T-helper 2 cell (primary cell): Measurements from ENCODE around the gene PCK2.

Source experiments
- DNase-seq, 5 experiments: peaks; one replicate each; pipeline versions ENCODE4 v3.0.0 to v3.0.0-alpha.2; 2012 to 2022

The PCK2 gene

DNA sequence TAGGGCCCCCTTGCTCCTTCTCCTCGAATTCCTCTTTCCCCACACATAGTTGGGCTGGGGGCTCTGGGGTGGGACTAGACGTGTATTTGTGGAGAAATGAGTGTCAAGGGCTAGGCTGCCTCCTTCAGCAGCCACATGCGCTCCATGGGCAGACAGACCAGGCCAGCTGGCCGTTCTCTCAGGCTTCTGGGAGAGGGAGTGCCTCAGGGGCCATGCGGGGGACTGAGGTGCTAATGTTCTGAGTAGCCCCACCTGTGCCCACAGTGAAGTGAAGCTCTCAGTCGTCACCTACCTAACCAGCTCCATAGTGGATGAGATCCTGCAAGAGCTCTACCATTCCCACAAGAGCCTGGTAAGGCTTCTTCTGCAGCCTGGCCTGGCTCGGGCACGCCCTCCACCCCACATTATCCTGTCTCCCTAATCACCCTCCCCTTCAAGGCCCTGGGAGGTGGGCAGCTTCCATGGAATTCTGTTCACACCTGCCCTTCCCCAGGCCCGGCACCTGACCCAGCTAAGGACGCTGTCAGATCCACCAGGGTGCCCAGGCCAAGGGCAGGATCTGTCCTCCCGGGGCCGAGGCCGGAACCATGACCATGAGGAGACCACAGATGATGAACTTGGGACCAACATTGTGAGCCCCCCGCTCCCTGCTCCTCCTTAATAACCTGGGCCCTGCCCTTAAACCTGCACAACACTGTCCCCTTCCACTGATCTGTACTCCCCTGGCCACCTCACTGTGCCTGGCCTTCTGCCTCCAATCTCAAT, 31.7 kb upstream of the PCK2 start:
- DNase-seq: no peak

DNA sequence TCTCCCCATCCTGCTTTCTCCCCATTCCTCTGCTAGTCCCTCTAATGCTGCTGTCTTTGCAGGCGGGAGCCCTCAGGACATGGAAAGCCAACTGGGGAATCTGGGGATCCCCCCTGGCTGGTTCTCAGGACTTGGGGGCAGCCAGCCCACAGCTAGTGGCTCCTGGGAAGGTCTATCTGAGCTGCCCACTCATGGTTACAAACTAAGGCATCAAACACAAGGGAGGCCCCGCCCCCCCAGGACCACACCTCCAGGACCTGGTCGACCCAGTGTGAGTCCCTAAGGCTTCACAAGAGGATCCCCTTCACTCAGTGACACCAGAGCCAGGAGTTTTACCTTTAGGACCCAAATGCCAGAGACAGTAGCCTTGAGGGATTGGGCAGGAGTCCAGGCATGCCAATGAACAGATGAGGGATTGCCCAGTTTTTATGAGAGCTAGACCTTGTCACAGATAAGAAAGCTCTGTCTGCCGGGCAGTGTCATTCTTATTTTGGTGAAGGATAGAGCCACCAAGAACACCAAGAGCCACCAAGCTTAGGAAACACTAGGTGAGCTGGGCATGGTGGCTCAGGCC, 30.8 kb upstream of the PCK2 start:
- no peak for DNase-seq

DNA sequence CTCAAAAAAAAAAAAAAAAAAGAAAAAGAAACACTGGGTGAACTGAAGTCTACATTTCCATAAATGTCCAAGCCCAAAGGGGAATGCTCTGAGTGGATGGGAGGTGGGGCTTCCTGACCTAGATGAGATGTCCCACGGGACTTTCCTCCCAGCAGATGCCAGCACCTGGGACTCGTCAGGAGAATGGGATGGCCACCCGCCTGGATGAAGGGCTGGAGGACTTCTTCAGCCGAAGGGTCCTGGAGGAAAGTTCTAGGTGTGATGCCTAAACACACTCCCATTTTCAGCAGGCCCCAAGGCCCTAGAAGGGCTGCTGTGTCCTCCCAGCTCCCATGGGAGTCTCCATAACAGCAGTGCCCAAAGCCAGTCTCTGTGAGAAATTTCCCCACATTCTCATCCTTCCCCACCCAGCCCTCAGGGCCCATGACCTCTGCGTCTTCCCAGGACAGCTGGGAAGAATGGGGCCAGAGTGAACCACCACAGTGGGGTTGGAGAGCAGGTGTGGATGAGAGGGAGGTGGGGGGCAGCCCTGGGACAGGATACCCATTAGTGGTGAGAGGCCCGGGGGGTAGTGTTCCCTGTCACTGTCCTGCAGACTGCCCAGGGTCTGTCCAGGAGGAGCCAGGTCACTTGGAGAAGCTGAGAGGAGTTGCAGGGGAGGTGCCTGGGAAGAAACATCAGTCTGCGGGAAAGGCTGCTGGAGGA, 29.9 kb upstream of the PCK2 start:
- DNase-seq: no peak

DNA sequence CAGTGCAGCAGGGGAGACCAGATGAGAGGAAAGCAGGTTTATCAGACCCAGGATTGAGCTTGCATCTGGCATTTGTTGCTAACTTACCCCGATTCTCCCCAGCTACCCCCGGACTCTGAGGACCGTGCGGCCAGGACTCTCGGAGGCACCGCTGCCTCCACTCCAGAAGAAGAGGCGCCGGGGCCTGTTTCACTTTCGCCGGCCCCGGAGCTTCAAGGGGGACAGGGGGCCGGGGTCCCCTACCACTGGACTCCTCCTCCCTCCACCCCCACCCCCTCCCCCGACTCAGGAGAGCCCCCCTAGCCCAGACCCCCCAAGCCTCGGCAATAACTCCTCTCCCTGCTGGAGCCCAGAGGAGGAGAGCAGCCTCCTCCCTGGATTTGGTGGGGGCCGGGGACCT, 29.3 kb upstream of the PCK2 start:
- DNase-seq: no peak

DNA sequence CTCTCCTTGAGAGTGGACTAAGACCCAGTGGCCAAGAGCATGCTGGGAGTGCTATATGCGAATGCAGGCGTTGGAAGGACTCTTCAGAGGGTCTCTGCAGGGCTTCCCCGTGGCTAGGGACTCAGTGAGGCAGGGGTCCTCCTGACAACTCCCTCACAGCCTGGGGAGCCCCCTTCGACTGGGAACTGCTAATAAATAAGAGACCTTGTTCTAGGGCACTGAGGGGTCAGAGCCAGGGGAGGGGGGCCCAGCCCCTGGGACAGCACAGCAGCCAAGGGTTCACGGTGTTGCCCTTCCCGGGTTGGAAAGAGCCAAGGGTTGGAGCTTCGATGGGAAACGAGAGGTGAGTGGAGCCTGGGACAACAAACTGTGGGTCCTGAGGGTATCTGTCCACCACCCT, 28.7 kb upstream of the PCK2 start:
- no peak for DNase-seq

DNA sequence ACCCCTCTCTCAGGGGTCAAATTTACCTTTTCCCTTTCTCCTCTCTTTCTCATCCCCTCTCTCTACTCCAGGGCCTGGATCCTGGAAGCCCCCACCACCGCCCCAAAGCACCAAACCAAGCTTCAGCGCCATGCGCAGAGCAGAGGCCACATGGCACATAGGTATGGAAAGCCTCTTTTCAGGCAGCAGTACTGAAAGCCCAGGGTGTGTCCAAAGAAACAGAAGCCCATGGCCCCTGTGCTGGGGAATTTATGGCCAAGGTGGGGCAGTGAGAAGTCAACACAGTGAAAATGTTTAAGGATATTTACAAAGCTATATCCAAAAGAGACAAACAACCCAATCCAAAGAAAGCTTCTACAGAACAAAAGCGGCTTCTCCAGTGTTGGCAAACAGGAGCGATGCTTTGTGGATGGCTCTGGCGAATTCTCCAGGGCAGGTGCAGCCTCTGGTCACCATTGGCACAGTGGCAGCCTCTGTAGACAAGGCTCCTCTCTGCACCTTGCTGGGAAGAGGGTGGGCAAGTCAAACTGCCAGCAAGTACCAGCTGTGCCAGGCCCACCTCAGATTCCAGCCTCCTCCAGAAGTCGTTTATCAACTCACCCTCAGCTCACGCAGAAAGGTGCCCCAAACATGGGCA, 27.5 kb upstream of the PCK2 start:
- no peak for DNase-seq

DNA sequence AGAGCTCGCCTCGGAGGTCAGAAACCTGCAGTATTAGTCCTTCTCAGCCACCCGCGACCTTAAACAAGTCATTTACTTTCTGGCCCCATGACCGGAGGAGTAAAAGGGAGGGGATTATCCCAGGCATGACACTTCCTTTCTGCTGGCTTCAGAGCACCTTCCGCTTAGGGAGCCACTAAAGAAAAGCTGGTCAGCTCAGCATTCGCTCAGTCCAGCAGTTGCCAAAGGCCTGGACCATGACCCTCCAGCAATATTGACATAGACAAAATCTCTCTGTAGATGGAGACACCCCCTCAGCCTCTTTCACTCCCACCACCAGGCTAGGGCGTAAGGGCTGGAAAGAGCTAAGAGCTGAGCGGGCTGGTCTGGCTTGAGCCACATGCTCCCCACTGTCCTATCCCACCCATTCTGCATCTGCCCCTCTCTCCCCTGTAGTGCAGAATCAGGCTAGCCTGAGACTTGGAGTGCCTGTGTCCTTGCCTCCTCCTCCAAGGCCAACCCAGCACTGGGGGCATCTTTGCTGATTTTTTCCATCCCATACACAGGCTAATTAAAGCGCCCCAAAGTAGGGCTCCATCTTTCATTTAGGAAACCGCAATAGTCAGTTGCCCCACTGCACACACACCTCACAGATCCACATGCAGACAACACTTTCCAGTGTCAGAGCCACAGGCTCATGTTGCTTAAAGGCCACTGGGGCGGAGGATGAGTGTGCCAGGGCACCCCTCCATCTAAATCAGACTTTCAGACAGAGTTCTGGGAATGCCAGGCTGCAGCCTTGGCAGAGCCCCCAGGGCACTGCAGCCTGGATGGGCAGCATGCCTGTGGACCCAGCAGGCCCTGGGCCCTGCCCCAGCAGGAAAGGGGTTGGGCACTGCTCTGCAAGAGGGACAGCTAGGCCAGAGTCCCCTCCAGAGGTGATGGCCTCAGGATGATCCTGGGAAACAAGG, 26.7 kb upstream of the PCK2 start:
- no peak for DNase-seq

DNA sequence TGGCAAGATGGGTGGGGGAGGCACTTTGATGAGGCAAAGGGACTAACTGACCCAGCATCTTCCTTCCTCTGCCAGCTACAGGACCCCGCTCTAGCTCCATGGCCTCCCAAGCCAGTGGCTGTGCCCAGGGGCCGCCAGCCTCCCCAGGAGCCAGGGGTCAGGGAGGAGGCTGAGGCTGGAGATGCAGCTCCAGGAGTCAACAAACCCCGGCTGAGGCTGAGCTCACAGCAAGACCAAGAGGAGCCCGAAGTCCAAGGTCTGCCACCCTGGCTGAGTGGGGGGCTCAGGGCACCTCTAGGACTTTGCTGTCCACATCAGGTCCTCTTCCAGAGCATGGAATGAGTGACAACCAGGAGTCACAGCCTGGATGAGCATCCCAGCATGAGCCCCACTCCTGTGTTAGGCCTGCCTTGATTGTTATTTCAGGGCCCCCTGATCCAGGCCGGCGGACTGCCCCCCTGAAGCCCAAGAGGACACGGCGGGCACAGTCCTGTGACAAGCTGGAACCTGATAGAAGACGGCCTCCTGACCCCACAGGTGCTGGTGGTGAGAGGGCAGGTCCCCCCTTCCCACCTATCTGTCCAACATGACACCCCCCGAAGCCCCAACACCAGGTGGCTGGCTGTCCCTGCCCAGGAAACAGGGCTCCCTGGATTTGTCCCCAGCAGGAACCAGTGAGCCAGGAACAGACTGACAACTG, 25.2 kb upstream of the PCK2 start:
- DNase-seq: no peak

DNA sequence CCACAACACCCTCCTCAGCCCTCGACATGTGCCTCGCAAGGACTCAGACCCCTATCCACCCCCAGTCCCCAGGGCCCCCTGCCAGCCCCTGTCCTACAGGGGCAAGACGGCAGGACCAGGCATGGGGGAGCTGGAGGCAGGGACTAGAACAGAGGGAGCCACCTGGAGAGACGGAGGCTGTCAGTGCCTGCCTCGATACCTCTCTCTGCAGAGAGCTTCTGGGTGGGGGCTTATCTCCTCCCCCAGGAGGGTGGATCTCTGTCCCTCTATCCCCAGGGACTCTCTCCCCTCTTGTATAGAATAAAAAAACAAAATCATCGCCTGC, 24.7 kb upstream of the PCK2 start:
- no peak for DNase-seq

DNA sequence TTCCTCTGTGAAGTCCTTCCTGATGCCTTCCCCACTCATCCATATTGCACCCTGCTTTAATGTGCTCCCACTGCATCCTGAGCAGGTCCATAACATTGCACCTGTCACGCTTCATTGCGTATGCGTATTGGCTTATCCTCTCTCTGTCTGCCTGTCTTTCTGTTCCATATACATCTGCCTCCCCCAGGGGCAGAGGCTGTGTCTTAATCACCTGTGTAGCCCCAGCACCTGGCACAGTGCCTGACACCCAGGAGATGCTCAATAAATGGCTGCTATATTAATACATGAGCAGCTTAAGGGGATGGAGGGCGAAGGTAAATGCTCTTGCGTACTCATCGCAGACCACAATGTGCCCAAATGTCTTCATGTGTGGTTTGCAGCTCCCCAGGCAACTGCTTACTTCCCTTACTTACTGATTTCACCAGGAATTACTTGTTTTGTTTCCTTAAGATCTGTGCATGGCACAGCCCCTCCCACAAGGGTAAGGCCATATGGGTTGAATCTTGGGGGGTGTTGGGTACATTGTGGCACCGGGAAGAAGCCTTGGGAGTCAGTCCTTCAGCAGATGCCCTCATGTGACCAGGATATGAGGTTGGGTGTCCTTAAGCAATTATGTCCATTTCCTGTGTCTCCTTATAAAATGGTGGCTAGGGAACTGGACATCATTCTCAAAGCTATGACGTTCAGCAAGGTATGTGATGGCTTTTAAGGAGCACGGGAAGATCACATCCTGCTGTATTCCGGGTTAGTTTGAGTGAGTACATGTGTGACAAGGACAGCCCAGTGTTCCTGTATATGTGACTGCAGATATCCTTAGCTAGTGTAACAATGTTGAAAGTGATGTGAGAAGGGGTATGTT, 23.6 kb upstream of the PCK2 start:
- no peak for DNase-seq

DNA sequence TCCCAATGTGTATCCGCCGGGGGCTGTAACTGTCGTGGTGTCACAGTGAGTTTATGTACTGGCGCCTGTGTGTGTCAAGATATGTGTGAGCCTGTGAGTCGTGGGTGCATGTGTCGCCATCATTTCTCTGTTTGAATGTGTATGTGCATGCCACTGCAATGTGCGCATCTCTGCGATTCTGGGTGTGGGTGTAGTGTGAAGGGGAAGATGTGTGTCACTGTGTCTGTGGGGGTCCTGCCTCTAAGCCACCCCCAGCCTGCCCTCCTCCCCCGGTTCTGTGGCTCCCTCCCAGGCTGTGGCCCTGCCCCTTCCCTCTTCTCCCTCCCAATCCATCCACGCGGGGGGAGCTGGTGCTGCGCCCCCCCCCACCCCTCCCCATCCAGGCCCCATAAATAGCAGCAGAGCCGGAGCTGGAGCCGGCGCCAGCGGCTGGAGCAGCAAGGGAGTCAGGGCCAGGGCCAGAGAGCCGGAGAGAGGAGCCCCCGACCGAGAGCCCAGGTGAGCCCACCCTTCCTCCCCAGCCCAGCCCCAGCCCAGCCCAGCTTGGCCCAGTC, 22.9 kb upstream of the PCK2 start, which contains the start of gene CPNE6:
CPNE6 (plus strand) TSS at position 419 of the 554 bp plus-strand sequence. CDS start 1,375 bp downstream, outside the sequence.
- DNase-seq: no peak

DNA sequence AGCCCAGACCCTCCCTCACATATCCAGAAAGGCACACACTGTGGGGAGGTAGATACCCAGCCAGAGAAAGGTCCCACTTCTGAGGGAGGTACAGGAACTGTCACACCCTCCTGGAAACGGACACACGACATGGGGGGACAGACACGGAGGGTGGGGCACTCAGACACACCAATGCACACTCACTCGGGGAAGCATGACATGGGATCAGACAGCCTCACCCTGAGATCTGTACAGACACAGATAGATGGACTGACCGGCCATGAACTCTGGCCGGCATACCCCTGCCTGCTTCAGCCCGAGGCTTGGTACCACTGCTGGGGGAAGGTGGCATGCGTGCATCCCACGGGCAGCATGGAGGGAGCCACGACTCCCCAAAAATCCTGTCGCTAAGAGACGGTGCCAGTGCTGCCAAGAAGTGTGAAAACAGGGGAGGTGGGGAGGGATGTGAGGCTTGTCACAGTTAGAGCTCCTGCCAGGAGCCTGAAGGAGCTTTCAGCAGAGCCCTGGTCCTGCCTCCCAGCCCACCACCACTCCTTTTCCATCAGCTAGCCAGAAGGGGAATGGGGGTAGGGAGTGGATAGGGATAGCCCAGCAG, 22.2 kb upstream of the PCK2 start:
- DNase-seq: no peak

DNA sequence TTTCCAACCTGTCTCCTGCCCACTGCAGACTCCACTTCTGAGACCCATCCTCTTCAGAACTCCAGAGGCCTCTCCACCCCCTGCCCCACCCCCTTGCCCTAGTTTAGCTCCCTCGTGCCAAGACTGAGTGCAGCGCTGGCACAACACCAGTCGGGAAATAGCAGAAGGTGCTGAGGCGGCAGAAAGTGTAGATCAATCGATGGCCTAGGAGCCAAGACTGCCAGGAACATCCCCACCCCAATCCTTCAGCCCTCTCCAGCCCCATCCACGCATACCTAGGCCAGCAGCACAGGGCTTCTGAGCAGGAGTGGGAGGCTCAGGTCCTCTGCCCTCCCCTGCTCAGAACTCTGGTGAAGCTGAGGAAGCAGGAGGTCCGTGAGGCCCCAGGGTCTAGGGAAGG, 21.7 kb upstream of the PCK2 start:
- DNase-seq: no peak

DNA sequence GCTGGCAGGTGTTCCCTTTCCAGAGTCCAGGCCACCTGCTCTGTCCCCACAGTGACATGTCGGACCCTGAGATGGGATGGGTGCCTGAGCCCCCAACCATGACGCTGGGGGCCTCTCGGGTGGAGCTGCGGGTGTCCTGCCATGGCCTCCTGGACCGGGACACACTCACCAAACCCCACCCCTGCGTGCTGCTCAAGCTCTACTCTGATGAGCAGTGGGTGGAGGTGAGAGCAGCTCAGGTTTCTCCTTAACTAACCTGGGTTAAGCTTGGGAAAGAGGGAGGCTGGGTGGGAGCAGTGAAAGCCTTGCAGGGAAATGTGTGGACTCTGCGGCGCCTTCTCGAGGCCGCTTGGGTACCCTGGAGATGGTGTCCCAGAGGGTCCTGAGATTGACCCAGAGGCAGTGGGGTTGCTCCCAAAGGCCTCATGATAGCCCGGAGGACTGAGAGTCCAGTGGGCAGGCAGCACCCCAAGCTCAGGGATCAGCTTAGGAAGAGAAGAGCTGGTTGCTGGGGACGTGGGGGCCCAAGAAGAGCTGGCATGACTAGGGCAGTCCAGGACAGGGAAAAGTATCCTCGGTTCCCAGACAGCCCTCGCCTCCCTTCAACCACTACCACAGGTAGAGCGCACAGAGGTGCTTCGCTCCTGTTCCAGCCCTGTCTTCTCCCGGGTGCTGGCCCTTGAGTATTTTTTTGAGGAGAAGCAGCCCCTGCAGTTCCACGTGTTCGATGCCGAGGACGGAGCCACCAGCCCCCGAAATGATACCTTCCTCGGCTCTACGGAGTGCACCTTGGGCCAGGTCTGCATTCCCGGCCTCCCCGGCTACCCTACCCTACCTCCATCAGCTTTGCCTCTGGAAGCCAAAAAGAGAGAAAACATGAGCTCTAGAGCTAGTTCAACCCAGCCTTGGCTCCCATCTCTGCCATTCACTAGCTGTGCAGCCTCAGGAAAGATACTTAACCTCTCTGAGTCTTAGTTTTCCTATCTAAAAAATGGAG, 20.9 kb upstream of the PCK2 start:
- DNase-seq: no peak

DNA sequence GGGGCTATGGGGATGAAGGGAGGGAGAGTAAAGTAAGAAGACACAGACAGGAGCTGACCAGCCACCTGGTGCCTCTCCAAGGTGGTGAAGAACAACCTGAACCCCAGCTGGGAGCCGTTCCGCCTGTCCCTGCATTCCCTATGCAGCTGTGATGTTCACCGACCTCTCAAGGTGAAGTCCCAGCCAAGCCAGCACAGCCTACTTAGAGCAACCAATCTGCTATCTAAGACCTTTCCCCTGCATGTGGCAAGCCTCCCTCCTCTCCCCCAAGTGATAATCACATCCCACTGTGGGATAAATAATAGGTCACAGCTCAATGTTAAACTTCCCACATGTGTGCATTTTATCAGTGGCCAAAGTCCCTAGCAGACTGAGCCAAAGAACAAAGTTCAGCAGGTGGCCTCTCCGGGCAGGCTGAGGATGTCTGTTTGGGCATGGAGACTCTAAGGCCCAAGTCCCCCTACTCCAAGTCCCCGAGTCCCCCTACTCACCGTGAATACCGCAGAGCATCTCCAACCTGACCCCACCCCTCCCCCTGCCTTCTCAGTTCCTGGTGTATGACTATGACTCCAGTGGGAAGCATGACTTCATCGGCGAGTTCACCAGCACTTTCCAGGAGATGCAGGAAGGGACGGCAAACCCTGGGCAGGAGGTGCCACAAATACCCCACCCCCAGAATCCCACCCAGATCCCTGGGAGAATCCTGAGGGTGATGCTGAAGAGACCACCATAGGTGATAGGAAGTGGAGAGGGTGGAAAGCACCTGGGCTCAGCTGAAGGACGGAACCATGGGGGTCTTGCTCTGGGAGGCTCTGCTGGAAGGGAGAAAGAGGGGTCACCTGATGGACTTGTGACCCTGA, 19.3 kb upstream of the PCK2 start:
- no peak for DNase-seq

DNA sequence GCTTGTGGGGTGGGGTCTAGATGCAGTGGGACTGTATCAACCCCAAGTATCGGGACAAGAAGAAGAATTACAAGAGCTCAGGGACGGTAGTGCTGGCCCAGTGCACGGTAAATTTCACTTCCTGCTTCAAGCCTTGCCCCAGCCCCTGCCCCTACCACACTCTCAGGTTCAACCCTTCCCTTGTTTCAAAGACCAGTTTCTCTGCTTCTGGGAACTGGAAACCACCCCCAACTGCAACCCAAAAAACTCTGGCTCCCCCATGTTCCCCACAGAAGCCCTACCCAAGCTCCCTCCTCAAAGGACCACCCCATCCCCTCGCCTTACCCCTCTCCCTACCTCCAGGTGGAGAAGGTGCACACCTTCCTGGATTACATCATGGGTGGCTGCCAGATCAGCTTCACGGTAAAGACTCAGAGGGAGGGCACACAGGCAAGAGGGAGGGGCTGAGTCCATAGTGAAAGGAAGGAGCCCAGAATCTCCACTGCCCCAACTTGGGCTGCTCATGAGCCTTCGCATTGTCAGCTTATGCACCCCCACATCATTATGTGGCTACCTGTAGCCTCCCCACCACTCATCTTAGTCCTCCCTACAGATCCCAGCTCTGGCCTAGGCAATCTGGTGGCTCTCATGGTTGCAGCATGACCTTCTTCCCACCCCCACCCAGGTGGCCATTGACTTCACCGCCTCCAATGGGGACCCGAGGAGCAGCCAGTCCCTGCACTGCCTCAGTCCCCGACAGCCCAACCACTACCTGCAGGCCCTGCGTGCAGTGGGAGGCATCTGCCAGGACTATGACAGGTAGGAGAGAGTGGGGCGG, 18.4 kb upstream of the PCK2 start:
- DNase-seq: no peak

DNA sequence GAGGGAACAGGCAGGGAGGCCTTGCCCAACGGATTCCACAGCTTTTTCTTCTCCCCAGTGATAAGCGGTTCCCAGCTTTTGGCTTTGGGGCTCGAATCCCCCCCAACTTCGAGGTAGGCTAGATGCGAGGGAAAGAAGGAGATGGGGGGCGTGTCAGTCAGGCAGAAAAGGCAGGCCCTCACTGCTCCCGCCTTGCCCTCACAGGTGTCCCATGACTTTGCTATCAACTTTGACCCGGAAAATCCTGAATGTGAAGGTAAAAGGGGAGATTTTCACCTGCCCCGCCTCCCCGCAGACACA, 17.9 kb upstream of the PCK2 start:
- DNase-seq: no peak
